Type B pancreatic cell (in vitro differentiated cells): ENCODE data around the gene HAPSTR1. TPM values are rescaled to one million over a fixed set of nuclear protein-coding genes. Genes with fewer than 3 reads are reported as not detected.
"Not testable (repeated sequence)": the region's sequence is repeated elsewhere in the genome, so short reads cannot be mapped to it uniquely, and the experiment has no call there.

Experiments
- DNase-seq: peaks from one replicate; pipeline ENCODE4 v3.0.0; 2021; ENCODE audit warnings: mixed read lengths; ENCODE audit not compliant: unreplicated experiment; ENCODE audit errors: extremely low spot score
- H3K27ac Mint-ChIP-seq: 2 replicates; pipeline ENCODE4 v1.8.0; 2021; ENCODE audit warnings: mild to moderate bottlenecking, mixed read lengths
- H3K27me3 Mint-ChIP-seq: 2 replicates; pipeline ENCODE4 v1.8.0; 2021; ENCODE audit warnings: mixed read lengths
- H3K36me3 Mint-ChIP-seq: 2 replicates; pipeline ENCODE4 v1.8.0; 2021; ENCODE audit warnings: mixed read lengths
- H3K4me1 Mint-ChIP-seq: one replicate; pipeline ENCODE4 v1.8.0; 2021; ENCODE audit warnings: mixed read lengths; ENCODE audit not compliant: unreplicated experiment
- H3K4me3 Mint-ChIP-seq: 2 replicates; pipeline ENCODE4 v1.8.0; 2021; ENCODE audit warnings: mild to moderate bottlenecking, mixed read lengths
- H3K9me3 Mint-ChIP-seq: 2 replicates; pipeline ENCODE4 v1.8.0; 2021; ENCODE audit warnings: mixed read lengths
- CTCF ChIP-seq: fragments of 200-600 bp; sonication (generic); conservative IDR thresholded peaks from 2 replicates; pipeline ENCODE4 v1.5.0; 2021; ENCODE audit warnings: antibody characterized with exemption, mild to moderate bottlenecking
- total RNA-seq: library from RNA; stranded (reverse); gene quantifications from 2 replicates; pipeline ENCODE4 v1.2.1, GENCODE V29; 2021; ENCODE audit warnings: low replicate concordance

Gene HAPSTR1
- total RNA-seq, 1 donor from 2014 or later, result 66.2 TPM

GRCh38 chr16:9079430-9079812 lies 12.0 kb upstream of the HAPSTR1 start:
- TF ChIP-seq CTCF, result no peak
- no peak overlapping the region for H3K4me3 Mint-ChIP-seq

GRCh38 chr16:9081158-9081557 lies 10.3 kb upstream of the HAPSTR1 start:
- Mint-ChIP-seq H3K36me3 (no peaks in the 10 kb centered on the region), H3K9me3 (peaks cover 8% of the 10 kb centered on the region), H3K27me3 (no peaks in the 10 kb centered on the region), H3K4me1 (no peaks in the 10 kb centered on the region), H3K4me3 (no peak overlapping the region), H3K27ac (no peak overlapping the region)
- TF ChIP-seq CTCF, result no peak
- no peak for DNase-seq

More at GRCh38 chr16:9079430-9079812, 12.0 kb upstream of the HAPSTR1 start:
- H3K36me3 Mint-ChIP-seq, result no peaks in the 10 kb centered on the region
- no peak overlapping the region for H3K27ac Mint-ChIP-seq
- H3K9me3 Mint-ChIP-seq, result peaks cover 8% of the 10 kb centered on the region
- H3K27me3 Mint-ChIP-seq, result no peaks in the 10 kb centered on the region
- no peaks in the 10 kb centered on the region for H3K4me1 Mint-ChIP-seq
- DNase-seq, result no peak

GRCh38 chr16:9081843-9082242 lies 9.6 kb upstream of the HAPSTR1 start:
- Mint-ChIP-seq H3K4me1 (no peaks in the 10 kb centered on the region), H3K9me3 (peaks cover 8% of the 10 kb centered on the region), H3K4me3 (no peak overlapping the region), H3K27me3 (no peaks in the 10 kb centered on the region), H3K27ac (no peak overlapping the region), H3K36me3 (no peaks in the 10 kb centered on the region)
- no peak for TF ChIP-seq CTCF
- no peak for DNase-seq

- Mint-ChIP-seq H3K4me1 (no peaks in the 10 kb centered on the region), H3K9me3 (peaks cover 8% of the 10 kb centered on the region), H3K36me3 (no peaks in the 10 kb centered on the region), H3K4me3 (no peak overlapping the region), H3K27me3 (no peaks in the 10 kb centered on the region), H3K27ac (no peak overlapping the region)
- no peak for DNase-seq
- TF ChIP-seq CTCF, result no peak
Measured at GRCh38 chr16:9082422-9082821, 9.0 kb upstream of the HAPSTR1 start.

- DNase-seq, H3K4me3 Mint-ChIP-seq, H3K27ac Mint-ChIP-seq, H3K4me1 Mint-ChIP-seq, H3K9me3 Mint-ChIP-seq, H3K36me3 Mint-ChIP-seq: not testable (repeated sequence)
- H3K27me3 Mint-ChIP-seq, result peaks cover 14% of the 10 kb centered on the region
Measured at GRCh38 chr16:9087733-9088132, 3.7 kb upstream of the HAPSTR1 start.

- no peak for DNase-seq
- Mint-ChIP-seq H3K4me1 (peaks cover 8% of the 10 kb centered on the region), H3K9me3 (no peaks in the 10 kb centered on the region), H3K27me3 (peaks cover 14% of the 10 kb centered on the region), H3K4me3 (no peak overlapping the region), H3K36me3 (peaks cover 12% of the 10 kb centered on the region), H3K27ac (no peak overlapping the region)
- no peak for TF ChIP-seq CTCF
Measured at GRCh38 chr16:9088848-9089247, 2.6 kb upstream of the HAPSTR1 start.
